NCI-H2196 treated with DMSO at 0.1 percent for 48 hours (cell line): ENCODE results near the gene ADAMTS4.

Source experiments
- DNase-seq: peaks from one replicate; lab custom pipeline; 2025; ENCODE audit not compliant: unreplicated experiment; lab: John Stamatoyannopoulos, UW

ADAMTS4 gene

DNA sequence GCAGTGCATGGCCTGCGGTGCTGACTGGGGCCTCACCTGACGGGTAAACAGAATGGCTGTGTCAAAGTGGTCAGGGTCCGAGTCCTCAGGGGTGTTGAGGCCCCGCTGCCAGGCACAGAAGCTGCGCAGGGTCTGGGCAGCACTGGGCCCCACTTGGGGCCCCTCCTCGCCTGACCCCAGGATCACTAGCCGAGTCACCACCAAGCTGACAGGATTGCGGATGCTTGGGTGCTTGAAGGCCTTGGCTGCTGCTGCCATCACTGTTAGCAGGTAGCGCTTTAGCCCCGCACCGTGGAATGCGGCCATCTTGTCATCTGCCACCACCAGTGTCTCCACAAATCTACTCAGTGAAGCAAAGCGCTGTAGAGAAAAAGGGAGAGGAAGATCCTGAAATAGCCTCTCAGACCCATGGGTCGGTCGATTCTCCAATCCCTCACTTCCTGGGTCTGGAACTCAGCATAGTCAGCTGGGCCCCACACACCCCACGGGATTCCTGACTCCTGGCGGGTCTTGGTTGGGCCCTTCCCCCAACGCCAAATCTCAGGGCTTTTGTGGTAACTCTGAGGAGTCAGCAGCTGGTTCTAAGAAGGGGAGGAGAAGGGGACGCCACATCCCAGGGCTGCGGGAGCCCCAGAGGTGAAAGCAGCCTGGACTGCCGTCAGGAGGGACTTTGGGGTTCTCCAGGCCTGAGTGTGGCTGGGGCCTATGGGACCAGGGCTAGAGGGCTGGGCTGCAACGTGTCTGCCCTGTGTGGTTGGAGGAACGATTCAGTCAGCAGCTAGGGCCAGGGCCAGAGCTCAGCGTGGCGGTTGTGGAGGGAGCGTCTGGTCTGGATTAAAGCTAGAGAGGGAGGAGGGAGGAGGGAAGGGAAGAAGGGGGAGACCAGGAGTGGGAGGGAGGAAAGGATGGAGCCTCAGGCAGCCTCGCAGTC is 2.1 kb downstream of the ADAMTS4 start:
- DNase-seq = no peak

DNA sequence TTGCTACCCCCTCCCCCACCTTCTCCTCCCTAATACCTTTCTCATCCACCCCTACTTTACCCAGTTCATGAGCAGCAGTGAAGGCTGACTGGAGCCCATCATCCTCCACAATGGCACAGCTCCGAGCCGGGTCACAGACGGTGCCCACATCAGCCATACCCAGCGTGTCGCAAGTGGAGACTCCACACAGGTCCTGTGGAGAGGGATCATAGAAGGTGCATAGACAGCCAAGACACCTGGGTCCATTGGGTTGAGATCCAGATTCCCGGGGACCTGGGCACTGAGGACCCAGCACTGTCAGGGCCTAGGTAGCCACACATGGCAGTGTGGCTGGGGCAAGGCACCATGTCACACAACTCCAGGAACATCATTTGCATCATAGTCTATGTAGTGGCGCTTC is 2.7 kb downstream of the ADAMTS4 start:
- no peak for DNase-seq

DNA sequence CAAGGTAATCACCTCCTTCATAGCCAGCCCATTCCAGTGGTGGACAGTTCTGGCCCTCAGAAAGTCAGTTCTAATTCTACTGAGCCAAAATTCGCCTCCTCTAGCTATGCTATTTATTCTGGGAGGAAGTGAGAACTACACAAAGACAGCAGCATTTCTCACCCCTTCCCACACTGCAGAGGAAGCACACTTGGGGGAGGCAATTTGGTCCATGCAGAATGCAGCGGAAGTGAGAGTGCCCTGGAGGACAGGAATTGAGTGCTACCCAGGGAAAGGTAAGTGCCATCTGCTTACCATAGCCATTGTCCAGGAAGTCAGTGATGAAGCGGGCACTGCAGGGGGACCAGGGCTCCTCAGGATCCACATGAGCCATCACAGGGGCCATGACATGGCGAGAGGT is 3.7 kb downstream of the ADAMTS4 start:
- no peak for DNase-seq

- no peak for DNase-seq
Measured at GRCh38 chr1:161193561-161194235, 5.2 kb downstream of the ADAMTS4 start.

GRCh38 chr1:161192476-161193465 is 6.1 kb downstream of the ADAMTS4 start:
- DNase-seq = peak; percentile 73

- no peak for DNase-seq
Measured at GRCh38 chr1:161191971-161192370, 6.9 kb downstream of the ADAMTS4 start.

DNA sequence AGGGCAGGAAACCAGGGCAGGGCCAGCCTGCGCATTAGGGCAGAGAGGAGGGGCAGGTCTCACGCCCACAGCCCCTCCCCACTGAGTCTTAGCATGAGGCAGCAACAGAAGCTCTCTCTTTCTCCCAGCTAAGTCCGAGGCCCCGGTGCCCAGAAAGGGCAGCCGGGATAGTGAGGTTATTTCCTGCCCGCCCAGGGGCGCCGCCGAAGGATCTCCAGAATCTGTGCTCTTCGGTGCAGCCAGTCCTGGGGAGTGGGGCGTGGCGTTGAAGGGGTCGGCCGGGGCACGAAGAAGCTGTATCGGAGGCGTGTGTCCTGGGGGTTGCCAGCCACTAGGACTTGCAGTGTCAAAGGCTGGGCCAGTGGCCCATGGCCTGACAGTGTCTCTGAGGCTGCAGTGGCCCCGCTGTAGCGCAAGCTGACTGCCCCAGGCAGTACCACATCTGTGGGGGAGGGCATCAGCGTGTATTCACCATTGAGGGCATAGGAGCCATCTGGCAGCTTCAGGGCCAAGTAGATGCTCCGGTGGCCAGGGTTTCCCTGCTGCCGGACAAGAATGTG is 7.8 kb downstream of the ADAMTS4 start:
- DNase-seq = no peak

DNA sequence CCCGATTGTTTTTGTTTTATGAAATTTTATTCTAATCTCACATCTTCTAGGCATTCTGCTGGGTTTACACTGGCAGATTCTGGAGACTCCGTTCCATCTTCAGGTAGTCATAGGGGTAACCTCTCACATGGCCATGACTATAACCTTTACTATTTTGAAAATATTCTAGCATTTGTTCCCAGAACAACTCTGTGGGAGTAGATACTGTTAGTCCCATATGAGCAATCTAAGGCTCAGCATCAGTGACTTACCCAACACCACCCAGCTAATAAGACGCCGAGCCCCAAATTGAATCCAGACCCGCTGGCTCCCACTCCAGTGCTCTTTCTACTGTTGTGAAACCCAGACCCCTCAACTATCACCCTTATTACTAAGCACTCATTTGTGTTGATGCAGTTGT is 9.8 kb downstream of the ADAMTS4 start:
- no peak for DNase-seq

DNA sequence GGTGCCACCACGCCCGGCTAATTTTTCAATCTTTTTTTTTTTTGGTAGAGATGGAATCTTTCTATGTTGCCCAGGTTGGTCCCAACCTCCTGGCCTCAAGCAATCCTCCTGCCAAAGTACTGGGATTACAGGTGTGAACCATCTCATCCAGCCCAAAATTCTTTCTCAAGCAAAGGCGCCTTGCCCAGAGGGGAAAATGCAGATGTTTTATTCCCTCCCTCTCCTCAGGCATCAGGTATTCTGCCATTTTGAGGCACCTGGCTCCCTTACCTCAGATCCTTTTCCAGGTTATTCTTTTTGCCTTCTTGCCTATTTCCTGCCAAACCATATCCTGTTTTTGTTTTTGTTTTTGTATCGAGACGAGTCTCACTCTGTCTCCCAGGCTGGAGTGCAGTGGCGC is 10.5 kb downstream of the ADAMTS4 start:
- DNase-seq = no peak

DNA sequence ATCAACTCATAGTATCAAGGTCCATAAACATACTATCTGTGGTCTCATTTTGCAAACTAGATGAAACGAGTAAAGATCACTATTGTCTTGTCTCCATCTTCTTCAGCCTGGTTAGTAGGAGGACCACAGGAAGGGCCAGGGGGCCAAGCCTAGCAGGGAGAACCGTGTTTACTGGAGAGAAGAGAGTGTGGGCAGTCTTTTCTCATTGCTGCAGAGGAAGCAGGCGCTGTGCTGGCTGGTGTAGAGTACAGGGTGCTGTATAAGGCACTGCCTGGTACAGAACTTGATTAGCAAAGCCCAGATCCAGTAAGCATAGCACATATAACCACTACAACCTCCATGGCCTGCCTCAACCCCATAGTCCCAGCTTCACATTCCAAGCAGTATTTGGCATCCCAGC is 11.5 kb downstream of the ADAMTS4 start:
- DNase-seq = no peak

DNA sequence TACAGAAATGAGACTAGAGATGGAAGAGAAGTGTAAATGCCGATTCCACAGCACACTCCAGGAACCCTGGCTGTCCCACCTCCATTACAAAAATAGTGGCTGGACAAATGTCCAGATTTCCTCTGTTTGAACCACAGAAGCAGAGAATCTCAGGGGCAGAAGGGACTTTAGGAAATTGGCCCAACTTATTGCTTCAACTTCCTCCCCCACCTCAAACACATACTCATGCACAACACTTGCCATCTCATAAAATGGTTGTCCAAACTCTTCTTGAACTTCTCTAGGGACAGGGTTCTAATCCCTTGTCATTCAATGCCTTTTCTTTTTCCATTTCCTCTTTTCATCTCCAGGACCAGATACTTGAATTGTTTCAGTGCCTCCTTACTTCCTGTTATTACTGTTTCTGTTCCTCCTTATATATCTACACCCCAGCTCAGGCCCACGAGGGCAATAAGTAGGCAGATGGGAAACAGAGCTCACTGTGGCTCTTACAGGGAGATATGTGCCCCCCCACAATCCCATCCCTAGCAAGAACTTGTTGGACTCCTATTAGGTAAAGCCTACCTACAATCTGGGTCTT is 13.0 kb downstream of the ADAMTS4 start:
- no peak for DNase-seq

DNA sequence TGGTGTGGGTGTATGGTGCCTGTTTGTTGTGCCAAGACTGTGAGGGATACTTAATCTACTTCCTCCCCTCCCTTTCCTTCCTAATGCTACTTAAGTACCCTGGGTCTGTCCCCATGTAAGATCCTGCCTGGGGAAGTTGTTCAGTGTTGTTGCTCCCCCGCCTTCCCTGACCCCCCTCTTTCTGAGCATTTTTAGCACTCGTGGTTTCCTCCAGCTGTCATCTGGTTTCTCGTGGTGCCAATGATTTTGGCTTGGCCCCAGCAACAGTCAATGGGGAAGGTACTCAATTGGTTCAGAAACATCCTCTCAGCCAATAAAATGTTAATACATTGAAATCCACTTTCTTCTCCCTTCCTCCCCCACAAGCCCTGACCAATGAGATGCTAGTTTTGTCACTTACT is 13.6 kb downstream of the ADAMTS4 start:
- no peak for DNase-seq

- no peak for DNase-seq
Measured at GRCh38 chr1:161182214-161182613, 16.6 kb downstream of the ADAMTS4 start.

DNA sequence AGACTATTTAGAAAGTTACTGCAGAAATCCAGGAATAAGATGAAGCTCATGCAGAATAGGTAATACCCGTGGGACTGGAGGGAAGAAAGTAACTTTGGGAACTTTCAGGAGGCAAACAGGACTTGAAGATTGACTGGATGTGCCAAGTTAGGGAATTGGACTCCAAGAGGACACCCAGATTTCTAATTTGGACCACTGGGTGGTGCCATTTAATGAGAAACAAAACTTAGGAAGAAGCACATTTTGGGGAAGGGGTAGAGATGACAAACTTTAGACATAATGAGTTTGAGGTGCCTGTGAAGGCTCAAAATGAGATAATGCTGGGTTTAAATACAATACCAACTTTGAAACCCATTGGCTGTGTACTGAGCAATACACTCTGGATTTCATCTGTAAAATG is 18.2 kb downstream of the ADAMTS4 start:
- DNase-seq = no peak

DNA sequence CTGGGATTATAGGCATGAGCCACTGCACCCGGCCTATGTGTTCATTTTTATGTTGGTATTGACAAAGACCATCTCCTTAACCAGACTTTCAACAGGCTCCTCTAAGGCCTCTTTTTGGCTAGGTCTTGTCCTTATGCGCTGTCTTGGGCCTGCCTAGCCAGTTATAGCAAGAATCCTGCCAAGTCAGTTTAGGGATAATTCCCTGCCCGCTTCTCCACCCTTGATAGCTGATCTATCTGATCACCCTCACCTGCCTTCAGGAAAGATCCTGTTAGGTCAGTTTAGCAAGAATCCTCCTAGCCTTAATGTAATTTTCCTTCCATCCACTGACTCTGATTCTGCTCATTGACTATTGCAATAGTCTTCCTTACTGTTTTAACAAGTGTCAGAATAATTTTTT is 19.2 kb downstream of the ADAMTS4 start:
- DNase-seq = no peak

DNA sequence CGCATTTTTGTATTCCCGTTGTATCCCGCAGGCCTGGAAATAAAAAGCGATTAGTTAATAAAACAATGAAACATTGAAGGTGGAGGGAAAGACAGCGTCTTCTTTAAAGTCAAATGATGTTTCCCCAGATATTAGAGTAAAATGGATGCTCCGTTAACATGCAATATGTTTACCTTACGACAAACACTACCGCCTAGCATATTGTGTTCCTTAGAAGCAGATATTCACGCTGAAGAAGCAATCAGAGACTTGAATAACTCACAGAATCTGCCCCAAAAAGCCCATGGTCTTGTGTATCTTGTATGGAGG is 21.0 kb downstream of the ADAMTS4 start:
- DNase-seq = no peak

DNA sequence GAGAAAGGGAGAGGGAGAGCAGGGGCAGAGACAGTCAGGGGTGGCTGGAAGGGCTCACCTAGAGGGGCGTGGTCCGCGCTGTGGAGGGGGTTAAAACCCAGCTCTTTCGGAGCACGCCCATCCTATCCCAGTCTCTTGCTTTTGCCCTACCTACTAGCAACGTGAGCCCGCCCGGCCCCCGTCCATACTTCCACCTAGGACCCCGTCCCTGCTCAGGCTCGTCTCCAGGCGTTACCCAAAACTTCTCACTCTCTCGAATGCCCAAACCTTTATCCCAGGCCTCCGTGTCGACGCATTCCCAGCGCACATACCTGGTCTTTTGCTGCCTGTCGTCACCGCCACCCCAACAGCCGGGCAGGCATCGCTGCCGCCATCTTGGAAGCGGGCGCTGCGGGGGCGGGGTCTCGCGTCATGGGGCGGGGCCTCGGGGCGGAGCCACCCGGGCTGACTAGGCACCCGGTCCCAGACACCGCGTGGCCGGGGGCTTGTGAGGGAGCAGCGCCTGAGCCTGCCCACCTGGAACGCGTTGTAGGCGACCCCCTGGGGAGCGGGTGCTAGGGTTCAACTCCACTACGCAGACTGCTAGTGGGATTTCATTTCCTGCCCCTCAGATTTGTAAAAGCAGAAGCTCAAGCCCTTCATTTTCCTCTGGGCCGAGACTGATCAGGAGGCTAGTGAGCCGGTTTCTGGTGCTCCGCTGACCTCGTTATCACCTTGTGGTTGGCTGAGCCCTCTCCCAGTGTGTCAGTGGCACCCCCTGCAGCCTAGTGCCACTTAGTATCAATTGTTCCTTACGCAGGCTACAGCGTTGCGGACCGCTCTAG is 21.5 kb downstream of the ADAMTS4 start, which contains the start of gene B4GALT3:
Gene B4GALT3, minus strand, starts transcription at position 396 of the 824 bp plus-strand sequence. CDS start 1,447 bp downstream, outside the sequence.
- DNase-seq = peak; percentile 71

DNA sequence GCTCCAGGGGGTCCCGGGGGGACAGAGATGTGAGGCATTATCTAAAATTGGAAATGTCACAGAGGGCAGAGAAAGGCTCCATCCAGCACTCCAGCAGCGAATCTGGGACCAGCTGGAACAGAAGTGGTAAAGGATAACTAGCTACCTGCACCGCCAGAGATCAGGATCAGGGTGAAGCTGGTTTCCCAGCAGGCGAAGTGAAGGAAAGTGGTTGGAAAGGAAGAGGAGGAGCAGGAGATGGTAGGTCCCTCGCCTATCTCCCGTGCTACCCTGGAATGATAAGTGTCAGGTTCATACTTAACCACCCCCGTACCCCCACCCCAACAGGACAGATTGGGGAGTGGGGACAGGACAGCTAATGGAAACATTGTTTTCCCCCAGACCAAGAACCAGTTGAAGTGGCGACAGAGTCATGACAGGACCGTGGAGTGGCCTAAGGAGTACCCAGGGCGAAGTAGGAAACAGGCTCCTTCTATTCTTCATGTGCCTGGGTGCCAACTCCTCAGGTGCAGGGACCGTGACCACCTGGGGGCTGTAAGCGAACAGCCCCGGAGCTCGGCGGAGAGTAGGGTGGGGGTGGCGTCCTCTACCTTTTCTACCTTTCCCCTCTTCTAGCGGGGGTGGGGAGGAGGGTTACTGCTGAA is 22.3 kb downstream of the ADAMTS4 start:
- no peak for DNase-seq

DNA sequence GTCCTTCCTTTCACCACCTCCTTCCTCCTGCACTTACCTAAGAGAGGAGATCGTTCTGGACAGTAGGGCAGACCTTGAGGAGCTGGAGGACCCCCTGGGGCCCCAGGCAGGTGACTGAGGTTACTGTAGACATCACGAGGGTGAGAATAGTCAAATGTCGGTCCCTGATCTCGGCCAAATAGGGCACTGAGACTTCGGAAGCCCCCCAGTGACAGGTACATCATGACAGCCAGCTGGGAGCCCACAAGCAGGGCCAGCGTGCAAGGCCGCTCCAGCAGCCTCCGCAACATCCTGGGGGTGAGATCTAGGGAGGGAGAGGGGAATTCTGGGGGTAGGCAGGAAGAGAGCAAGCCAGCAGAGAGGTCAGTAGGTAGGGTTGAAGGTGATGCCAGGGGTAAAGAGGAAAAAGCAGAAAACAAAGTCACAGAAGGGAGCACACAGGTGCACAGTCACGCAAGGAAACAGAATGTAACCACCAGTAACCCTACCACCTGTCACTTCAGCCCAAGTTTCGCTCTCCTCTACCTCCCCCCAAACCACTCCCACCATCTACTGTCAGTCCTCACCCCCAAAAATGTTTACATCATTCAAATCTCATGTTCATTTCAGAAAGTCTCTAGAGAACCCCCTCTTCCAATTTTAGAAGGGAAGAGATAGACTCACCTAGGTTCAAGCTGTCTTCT is 22.9 kb downstream of the ADAMTS4 start:
- DNase-seq = no peak
